ENCODE measurements around the gene KRTAP13-2.
A peak's percentile ranks its signal among the peaks of the same experiment; 100 is the strongest.

KRTAP13-2 gene

DNA sequence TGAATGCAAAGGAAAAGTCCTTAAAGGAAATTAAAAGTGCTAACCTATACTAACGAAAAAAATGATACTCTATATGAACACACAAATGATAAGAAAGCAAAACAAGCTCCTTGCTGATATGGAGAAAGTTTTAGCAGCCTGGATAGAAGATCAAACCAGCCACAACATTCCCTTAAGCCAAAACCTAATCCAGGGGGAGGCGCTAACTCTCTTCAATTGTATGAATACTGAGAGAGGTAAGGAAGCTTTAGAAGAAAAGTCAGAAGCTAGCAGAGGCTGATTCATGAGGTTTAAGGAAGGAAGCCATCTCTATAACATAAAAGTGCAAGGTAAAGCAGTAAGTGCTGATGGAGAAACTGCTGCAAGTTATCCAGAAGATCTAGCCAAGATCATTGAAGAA lies 27.1 kb downstream of the KRTAP13-2 start:
- H3K27ac ChIP-seq: no peak overlapping the region
- no peak for DNase-seq
- in situ Hi-C loops (cut with HindIII; ENCODE audit: low pct_ligation_motif_present, low sequenced_read_pairs): no loop called here
- TF ChIP-seq, protein P1, sequence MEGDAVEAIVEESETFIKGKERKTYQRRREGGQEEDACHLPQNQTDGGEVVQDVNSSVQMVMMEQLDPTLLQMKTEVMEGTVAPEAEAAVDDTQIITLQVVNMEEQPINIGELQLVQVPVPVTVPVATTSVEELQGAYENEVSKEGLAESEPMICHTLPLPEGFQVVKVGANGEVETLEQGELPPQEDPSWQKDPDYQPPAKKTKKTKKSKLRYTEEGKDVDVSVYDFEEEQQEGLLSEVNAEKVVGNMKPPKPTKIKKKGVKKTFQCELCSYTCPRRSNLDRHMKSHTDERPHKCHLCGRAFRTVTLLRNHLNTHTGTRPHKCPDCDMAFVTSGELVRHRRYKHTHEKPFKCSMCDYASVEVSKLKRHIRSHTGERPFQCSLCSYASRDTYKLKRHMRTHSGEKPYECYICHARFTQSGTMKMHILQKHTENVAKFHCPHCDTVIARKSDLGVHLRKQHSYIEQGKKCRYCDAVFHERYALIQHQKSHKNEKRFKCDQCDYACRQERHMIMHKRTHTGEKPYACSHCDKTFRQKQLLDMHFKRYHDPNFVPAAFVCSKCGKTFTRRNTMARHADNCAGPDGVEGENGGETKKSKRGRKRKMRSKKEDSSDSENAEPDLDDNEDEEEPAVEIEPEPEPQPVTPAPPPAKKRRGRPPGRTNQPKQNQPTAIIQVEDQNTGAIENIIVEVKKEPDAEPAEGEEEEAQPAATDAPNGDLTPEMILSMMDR (IDR thresholded peaks at IDR 0.05; ENCODE audit: low read depth, low read length, missing control alignments): no peak
- H3K36me3 ChIP-seq (replicated peaks): no peaks in the 10 kb centered on the region
- H3K27me3 ChIP-seq (replicated peaks): no peaks in the 10 kb centered on the region
- no peak overlapping the region for H3K4me3 ChIP-seq (ENCODE audit: low read depth, low read length)

DNA sequence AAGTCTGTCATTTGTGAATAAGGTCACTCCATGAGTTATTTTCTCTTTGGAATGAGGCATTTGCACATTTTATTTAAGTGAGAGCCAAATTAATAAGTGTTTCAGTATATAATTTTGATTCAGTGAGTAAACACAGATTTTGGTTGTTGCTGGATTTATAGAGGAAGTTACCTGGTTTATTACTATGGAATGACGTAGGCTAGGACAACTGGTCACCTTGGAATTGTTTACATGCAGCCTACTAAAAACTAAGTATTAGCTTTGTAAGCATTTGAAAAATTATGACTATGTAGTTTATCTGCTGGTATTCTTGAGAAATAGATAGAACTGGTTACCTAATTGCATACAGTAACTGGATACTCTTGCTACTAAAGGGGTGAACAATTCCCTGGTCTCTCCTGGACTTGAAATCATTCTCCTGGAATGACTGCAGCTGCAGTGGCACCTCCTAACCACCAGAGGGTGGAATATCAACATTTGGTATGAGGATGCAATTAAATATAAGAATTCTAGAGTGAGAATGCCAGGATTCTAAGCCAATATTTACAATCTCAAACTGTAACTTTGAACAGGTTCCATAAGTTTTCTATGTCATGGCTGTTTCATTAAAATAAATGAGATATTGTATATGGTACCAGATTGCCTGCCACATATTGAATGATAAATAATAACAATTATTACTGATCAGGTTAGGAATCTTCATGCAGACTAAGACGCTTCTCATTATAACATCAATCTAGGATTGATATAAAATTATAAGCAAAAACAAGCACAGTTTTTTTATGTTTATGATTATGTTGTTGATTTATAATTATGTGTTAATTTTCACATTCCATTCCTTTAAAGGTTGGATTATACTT lies 31.1 kb downstream of the KRTAP13-2 start:
- no peak overlapping the region for H3K27ac ChIP-seq
- in situ Hi-C loops (cut with HindIII; ENCODE audit: low pct_ligation_motif_present, low sequenced_read_pairs): no loop called here
- TF ChIP-seq, protein P1 (IDR thresholded peaks at IDR 0.05; ENCODE audit: low read depth, low read length, missing control alignments): peak; percentile 90
- H3K36me3 ChIP-seq (replicated peaks): no peaks in the 10 kb centered on the region
- peak; percentile 46 for DNase-seq
- no peak overlapping the region for H3K4me3 ChIP-seq (ENCODE audit: low read depth, low read length)
- H3K27me3 ChIP-seq (replicated peaks): no peaks in the 10 kb centered on the region

DNA sequence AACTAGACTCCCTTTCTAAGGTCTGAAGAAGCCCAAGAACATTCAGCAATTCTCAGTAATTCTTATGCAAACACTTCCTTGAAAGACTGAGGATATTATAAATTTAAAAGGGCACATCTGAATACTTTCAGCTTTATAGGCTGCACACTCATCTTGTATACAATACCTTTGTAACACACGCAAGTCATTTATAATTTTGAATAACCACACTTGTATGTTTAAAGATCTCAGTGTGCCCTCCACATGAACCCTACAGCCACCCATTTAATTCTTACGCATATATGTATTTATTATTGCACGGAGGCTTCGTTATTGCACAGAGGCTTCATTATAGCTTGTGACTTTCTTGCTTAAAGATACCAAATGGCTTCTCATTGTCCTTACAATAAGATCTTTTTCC lies 33.4 kb downstream of the KRTAP13-2 start:
- TF ChIP-seq, protein P1 (IDR thresholded peaks at IDR 0.05; ENCODE audit: low read depth, low read length, missing control alignments): no peak
- H3K27ac ChIP-seq: no peak overlapping the region
- in situ Hi-C loops (cut with HindIII; ENCODE audit: low pct_ligation_motif_present, low sequenced_read_pairs): no loop called here
- H3K27me3 ChIP-seq (replicated peaks): no peaks in the 10 kb centered on the region
- no peaks in the 10 kb centered on the region for H3K36me3 ChIP-seq (replicated peaks)
- H3K4me3 ChIP-seq (ENCODE audit: low read depth, low read length): no peak overlapping the region
- no peak for DNase-seq

DNA sequence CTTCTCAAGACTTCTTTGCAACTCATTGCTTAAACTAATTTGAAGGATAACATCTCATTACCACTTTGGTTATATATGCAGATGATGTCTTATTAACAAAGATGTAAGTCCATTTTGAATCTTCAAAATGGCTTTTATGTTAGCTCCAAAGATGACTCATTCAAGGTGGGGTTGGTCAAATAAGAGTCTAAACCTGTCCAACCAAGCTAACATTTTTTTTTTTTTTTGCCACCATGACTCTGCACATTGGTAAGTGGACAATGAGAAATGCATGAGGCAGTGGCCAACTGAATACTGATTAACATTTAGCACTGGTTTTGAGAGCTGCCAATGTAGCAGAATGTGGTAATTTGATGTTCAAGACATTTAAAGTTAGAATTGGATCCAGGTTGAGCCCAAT lies 34.3 kb downstream of the KRTAP13-2 start:
- in situ Hi-C loops (cut with HindIII; ENCODE audit: low pct_ligation_motif_present, low sequenced_read_pairs): no loop called here
- no peaks in the 10 kb centered on the region for H3K36me3 ChIP-seq (replicated peaks)
- H3K4me3 ChIP-seq (ENCODE audit: low read depth, low read length): no peak overlapping the region
- H3K27me3 ChIP-seq (replicated peaks): no peaks in the 10 kb centered on the region
- DNase-seq: no peak
- TF ChIP-seq, protein P1 (IDR thresholded peaks at IDR 0.05; ENCODE audit: low read depth, low read length, missing control alignments): no peak
- H3K27ac ChIP-seq: no peak overlapping the region

DNA sequence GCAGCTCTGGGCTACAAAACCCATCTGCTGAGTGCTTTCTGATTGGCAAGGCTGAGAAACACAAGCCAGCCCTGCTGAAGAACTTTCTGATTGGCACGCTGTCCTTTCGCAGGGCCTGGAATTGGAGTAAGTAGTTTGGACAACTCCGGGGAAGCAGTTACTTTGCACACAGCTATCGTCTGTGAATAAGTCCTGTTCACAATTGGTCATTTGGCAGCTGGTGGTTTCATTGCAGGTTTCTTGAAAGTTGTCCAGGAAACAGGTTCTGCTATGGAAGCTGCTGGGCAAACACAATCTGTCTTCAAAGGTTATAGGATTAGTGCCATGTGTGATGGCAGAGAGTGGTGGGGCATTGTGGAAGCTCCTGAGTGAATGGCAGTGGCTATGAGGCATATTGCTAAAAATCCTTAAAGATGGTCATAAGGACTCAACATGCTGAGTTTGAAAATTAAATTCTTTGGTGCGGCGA lies 34.8 kb downstream of the KRTAP13-2 start, which contains the start of gene KRTAP27-1:
Gene KRTAP27-1 (minus strand): TSS at position 419 of the 469 bp plus-strand sequence. CDS start 26 bp downstream, at position 393.
- Histone ChIP-seq H3K27ac (no peak within 1 kb of the TSS), H3K36me3 (replicated peaks) (no peaks in the 10 kb centered on the region), H3K4me3 (ENCODE audit: low read depth, low read length) (no peak within 1 kb of the TSS), H3K27me3 (replicated peaks) (no peaks in the 10 kb centered on the region)
- DNase-seq: no peak
- in situ Hi-C loops (cut with HindIII; ENCODE audit: low pct_ligation_motif_present, low sequenced_read_pairs): no loop called here
- TF ChIP-seq, protein P1 (IDR thresholded peaks at IDR 0.05; ENCODE audit: low read depth, low read length, missing control alignments): no peak
